ENCODE data around the gene DUSP28. TPM values are rescaled to one million over a fixed set of nuclear protein-coding genes. Genes with fewer than 3 reads are reported as not detected.

DUSP28 gene
- total and polyA plus RNA-seq, 2 of the 8 experiments (the other 6 are each of a cell fraction or from before 2014, with no cell fraction given): 2.1 to 2.3 TPM

DNA sequence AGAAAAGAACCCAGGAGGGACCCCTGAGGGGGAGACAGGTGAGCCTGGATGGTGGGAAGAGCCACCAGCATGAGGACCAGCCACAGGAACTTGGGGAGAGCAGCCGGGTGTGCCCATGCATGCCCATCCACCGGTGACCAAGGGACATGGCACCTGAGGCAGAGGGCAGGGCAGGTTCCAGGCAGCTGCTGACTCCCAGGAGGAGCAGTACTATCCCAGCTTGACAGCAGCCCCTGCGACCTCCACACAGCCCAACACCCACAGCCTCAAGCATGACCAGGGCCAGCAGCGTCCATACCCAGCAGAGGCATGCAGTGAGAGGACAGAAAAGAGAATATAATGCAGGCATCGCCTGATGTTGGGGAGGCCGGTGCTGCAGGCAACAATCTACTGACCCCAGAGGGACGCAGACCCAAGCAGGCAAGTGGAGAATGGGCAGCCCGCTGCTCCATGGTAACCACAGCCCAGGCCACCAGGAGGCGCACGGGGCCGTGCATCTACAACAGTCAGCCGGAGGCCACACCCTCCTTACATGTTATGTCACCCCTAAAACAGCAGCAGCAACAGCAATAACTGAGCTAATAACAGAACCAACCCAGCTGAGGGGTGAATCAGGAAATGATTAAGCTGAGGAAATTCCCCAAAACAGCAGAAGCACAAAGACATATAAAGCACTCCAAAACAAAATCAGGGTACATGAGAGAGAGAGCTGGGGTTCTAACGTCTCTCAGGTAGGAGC is 46.4 kb upstream of the DUSP28 start (continued):
- TF ChIP-seq, protein P1, sequence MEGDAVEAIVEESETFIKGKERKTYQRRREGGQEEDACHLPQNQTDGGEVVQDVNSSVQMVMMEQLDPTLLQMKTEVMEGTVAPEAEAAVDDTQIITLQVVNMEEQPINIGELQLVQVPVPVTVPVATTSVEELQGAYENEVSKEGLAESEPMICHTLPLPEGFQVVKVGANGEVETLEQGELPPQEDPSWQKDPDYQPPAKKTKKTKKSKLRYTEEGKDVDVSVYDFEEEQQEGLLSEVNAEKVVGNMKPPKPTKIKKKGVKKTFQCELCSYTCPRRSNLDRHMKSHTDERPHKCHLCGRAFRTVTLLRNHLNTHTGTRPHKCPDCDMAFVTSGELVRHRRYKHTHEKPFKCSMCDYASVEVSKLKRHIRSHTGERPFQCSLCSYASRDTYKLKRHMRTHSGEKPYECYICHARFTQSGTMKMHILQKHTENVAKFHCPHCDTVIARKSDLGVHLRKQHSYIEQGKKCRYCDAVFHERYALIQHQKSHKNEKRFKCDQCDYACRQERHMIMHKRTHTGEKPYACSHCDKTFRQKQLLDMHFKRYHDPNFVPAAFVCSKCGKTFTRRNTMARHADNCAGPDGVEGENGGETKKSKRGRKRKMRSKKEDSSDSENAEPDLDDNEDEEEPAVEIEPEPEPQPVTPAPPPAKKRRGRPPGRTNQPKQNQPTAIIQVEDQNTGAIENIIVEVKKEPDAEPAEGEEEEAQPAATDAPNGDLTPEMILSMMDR (IDR thresholded peaks at IDR 0.05; ENCODE audit: control extremely low read depth in 1 of 3, insufficient read depth in 1 of 3, low read depth in 1 of 3, low read length in 3 of 3): peak in 2 of 3 experiments; percentile 92 to 99; a peak in 3 of 4 replicates
- TF ChIP-seq, protein P2, sequence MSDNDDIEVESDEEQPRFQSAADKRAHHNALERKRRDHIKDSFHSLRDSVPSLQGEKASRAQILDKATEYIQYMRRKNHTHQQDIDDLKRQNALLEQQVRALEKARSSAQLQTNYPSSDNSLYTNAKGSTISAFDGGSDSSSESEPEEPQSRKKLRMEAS (IDR thresholded peaks at IDR 0.05): peak; percentile 50; the same call in 1 of the 2 replicates
- TF ChIP-seq CHD1 (IDR thresholded peaks at IDR 0.05; ENCODE audit: low read depth, low read length): no peak
- peak; percentile 82 to 88 for TF ChIP-seq RAD21 (IDR thresholded peaks at IDR 0.05 in 1 of 2, conservative IDR thresholded peaks at IDR 0.05 in 1 of 2; ENCODE audit: low read depth in 2 of 2, low read length in 2 of 2)
- no peak for TF ChIP-seq EP300 (IDR thresholded peaks at IDR 0.05; ENCODE audit: borderline replicate concordance in 1 of 2, low read depth in 2 of 2, low read length in 2 of 2)
- no peak for TF ChIP-seq PHF8 (conservative IDR thresholded peaks at IDR 0.05; ENCODE audit: low read depth, low read length)
- TF ChIP-seq EGR1 (IDR thresholded peaks at IDR 0.05; ENCODE audit: borderline replicate concordance, low read depth, low read length): no peak

All from H1 (cell line).